IMR-90 (cell line): ENCODE results near the gene ARMCX1.

ENCODE experiments used
- CHD1 ChIP-seq: IDR thresholded peaks from 2 replicates; pipeline ENCODE4 v1.6.1; 2012; ENCODE audit warnings: low read depth, low read length, improper control_type of control experiment
- CTCF ChIP-seq: conservative IDR thresholded peaks from 2 replicates; pipeline ENCODE4 v1.5.1; 2012; ENCODE audit warnings: mild to moderate bottlenecking, low read depth, low read length, improper control_type of control experiment
- ELK1 ChIP-seq: fragments of 150-350 bp; IDR thresholded peaks from 2 replicates; pipeline ENCODE4 v1.6.1; 2016; ENCODE audit warnings: low read depth, mild to moderate bottlenecking, low read length, moderate library complexity, borderline replicate concordance
- FOS ChIP-seq: fragments of 150-350 bp; IDR thresholded peaks from 2 replicates; pipeline ENCODE4 v1.6.1; 2016; ENCODE audit warnings: low read depth, low read length
- MAFK ChIP-seq: IDR thresholded peaks from 2 replicates; pipeline ENCODE4 v1.6.1; 2012; ENCODE audit warnings: low read depth, low read length, improper control_type of control experiment
- MAZ ChIP-seq: IDR thresholded peaks from 2 replicates; pipeline ENCODE4 v1.6.1; 2012; ENCODE audit warnings: low read depth, mild to moderate bottlenecking, low read length, improper control_type of control experiment, moderate library complexity, borderline replicate concordance
- MXI1 ChIP-seq: IDR thresholded peaks from 2 replicates; pipeline ENCODE4 v1.6.1; 2012; ENCODE audit warnings: low read depth, mild to moderate bottlenecking, low read length, moderate library complexity, borderline replicate concordance
- NFE2L2 ChIP-seq: fragments of 150-350 bp; IDR thresholded peaks from 2 replicates; pipeline ENCODE4 v1.6.1; 2016; ENCODE audit warnings: low read depth, mild to moderate bottlenecking, low read length
- POLR2A ChIP-seq: IDR thresholded peaks from 2 replicates; pipeline ENCODE4 v1.6.1; 2012; ENCODE audit warnings: mild to moderate bottlenecking, low read depth, low read length
- RAD21 ChIP-seq: IDR thresholded peaks from 2 replicates; pipeline ENCODE4 v1.6.1; 2012; ENCODE audit warnings: low read length, improper control_type of control experiment
- RFX5 ChIP-seq: IDR thresholded peaks from 2 replicates; pipeline ENCODE4 v1.8.0; 2012; ENCODE audit warnings: low read depth, mild to moderate bottlenecking, low read length, moderate library complexity
- SMC3 ChIP-seq: fragments of 150-350 bp; IDR thresholded peaks from 2 replicates; pipeline ENCODE4 v1.6.1; 2016; ENCODE audit warnings: low read depth, mild to moderate bottlenecking, antibody characterized with exemption, low read length, moderate library complexity
- USF2 ChIP-seq: fragments of 150-350 bp; IDR thresholded peaks from 2 replicates; pipeline ENCODE4 v1.6.1; 2017; ENCODE audit warnings: mild to moderate bottlenecking, antibody characterized with exemption, low read length, low read depth

DNA sequence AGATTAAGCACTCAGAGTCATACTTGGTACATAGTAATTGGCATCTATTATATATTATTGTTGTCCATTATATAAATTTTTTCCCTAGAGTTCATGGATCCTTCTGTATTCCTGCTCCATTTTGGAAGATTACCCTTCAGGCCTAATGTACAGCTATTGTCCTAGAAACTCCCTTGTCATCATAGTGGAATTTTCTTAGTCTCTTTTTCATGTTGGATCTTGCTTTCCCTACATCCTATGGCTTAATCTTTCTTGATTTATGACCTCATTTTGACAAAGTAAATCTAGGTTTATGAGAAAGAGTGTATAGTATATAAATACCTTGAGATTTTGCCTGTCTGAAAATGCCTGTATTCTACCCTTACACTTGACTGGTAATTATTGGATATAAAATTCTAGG lies 43.0 kb upstream of the ARMCX1 start:
- TF ChIP-seq CTCF (no peak), MAZ (no peak), POLR2A (no peak), SMC3 (no peak), RFX5 (no peak), ELK1 (no peak), USF2 (no peak), RAD21 (no peak), NFE2L2 (no peak), MAFK (no peak), FOS (no peak), MXI1 (no peak), CHD1 (no peak)
